Activated CD8-positive, alpha-beta T cell treated with anti-CD3 and anti-CD28 coated beads, Interleukin-2, amount 10 ng/mL, durations not matched to agents 7 days and 5 days (primary cell): Measurements from ENCODE around the gene CTIF. TPM values are rescaled to one million over a fixed set of nuclear protein-coding genes. Genes with fewer than 3 reads are reported as not detected.

ENCODE experiments used
- ATAC-seq: fragments of 150-1000 bp; cut with Tn5 transposase; one replicate; pipeline ENCODE4 v1.10.0; 2021; ENCODE audit warnings: moderate library complexity
- CTCF ChIA-PET: fragments of 350-600 bp; sonication (Branson Sonifier 250); formaldehyde crosslinking; loops from one replicate; lab custom pipeline; 2021; ENCODE audit warnings: antibody characterized with exemption; lab: Charles Lee
- POLR2A ChIA-PET: fragments of 350-600 bp; sonication (Branson Sonifier 250); formaldehyde crosslinking; loops from one replicate; lab custom pipeline; 2021; ENCODE audit warnings: antibody characterized with exemption; lab: Charles Lee
- DNase-seq: peaks from one replicate; pipeline ENCODE4 v3.0.0-alpha.2; 2020
- H3K27ac Mint-ChIP-seq: one replicate; pipeline ENCODE4 v1.8.0; 2021; ENCODE audit warnings: mild to moderate bottlenecking, mixed read lengths
- H3K27me3 Mint-ChIP-seq: one replicate; pipeline ENCODE4 v1.8.0; 2021; ENCODE audit warnings: low read depth, mixed read lengths
- H3K36me3 Mint-ChIP-seq: one replicate; pipeline ENCODE4 v1.8.0; 2021; ENCODE audit warnings: low read depth, mixed read lengths
- H3K4me1 Mint-ChIP-seq: one replicate; pipeline ENCODE4 v1.8.0; 2021; ENCODE audit warnings: low read depth, mixed read lengths
- H3K4me3 Mint-ChIP-seq: one replicate; pipeline ENCODE4 v1.8.0; 2021; ENCODE audit warnings: mild to moderate bottlenecking, mixed read lengths
- H3K9me3 Mint-ChIP-seq: one replicate; pipeline ENCODE4 v1.8.0; 2022; ENCODE audit warnings: mixed read lengths; ENCODE audit not compliant: insufficient read depth
- total RNA-seq, 2 experiments: library from RNA; stranded (reverse); gene quantifications; one replicate each; pipeline ENCODE4 v1.2.3, GENCODE V29; 2021

The CTIF gene
- total RNA-seq, 2 experiments from 2014 or later: 1.3 to 2.1 TPM

DNA sequence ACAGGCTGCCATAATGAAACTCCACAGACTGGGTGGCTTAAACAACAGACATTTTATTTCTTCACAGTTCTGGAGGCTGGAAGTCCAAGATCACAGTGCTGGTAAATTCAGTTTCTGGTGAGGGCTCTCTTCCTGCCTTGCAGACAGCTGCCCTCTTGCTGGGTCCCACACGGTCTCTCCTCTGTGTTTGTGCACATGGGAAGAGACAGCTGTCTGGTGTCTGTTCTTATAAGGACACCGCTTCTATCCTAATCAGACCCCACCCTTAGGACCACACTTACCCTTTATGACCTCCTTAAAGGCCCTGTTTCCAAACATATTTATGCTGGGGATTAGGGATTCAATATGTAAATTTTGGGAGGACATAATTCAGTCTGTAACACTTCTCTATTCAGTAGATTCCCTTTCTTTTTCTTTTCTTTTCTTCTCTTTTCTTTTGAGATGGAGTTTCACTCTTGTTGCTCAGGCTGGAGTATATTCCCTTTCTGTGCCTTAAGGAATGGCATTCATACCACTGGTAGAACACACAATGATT, 18.9 kb downstream of the CTIF start:
- CTCF ChIA-PET: no interaction called here
- POLR2A ChIA-PET: no interaction called here
- no peaks in the 10 kb centered on the region for H3K4me1 Mint-ChIP-seq
- no peak for DNase-seq
- no peaks in the 10 kb centered on the region for H3K9me3 Mint-ChIP-seq
- H3K27ac Mint-ChIP-seq: no peak overlapping the region
- no peak overlapping the region for H3K4me3 Mint-ChIP-seq
- H3K36me3 Mint-ChIP-seq: no peaks in the 10 kb centered on the region
- H3K27me3 Mint-ChIP-seq: peaks cover 2% of the 10 kb centered on the region
- ATAC-seq: no peak

DNA sequence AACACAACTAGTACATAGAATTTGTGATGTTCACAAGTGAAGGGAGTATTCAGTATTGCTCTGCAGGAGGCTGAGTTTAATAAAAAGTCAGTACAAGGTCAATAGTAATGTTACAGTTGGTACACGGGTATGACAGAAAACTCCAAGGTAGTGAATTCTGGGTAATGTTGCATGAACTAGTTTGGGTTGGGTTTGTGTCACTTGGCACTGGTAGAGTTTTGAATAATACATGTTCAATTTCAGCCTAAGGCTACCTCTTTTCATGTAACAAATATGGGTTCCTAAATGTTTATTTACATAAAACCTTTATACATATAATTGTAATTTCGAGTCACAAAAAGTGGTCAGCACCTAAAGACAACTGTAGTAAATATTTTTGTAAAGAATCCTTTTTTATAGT, 19.4 kb downstream of the CTIF start:
- CTCF ChIA-PET: no interaction called here
- POLR2A ChIA-PET: no interaction called here

DNA sequence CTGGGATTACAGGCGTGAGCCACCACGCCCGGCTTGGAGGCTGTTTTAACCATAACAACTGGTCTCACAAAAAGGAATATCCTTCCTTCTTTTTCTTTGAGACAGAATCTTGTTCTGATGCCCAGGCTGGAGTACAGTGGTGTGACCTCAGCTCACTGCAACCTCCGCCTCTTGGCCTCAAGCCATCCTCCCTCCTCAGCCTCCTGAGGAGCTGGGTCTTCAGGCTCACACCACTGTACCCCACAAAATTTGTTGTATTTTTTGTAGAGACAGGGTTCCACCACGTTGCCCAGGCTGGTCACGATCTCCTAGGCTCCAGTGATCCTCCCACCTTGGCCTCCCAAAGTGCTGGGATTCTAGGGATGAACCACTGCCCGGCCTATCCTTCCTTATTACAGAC, 21.7 kb downstream of the CTIF start:
- no peak overlapping the region for H3K4me3 Mint-ChIP-seq
- POLR2A ChIA-PET: no interaction called here

More for the DNA sequence above, 19.4 kb downstream of the CTIF start:
- H3K27ac Mint-ChIP-seq: no peak overlapping the region
- ATAC-seq: no peak
- no peak for DNase-seq
- no peaks in the 10 kb centered on the region for H3K9me3 Mint-ChIP-seq
- no peak overlapping the region for H3K4me3 Mint-ChIP-seq
- H3K4me1 Mint-ChIP-seq: peaks cover 2% of the 10 kb centered on the region
- H3K27me3 Mint-ChIP-seq: peaks cover 2% of the 10 kb centered on the region
- no peaks in the 10 kb centered on the region for H3K36me3 Mint-ChIP-seq

DNA sequence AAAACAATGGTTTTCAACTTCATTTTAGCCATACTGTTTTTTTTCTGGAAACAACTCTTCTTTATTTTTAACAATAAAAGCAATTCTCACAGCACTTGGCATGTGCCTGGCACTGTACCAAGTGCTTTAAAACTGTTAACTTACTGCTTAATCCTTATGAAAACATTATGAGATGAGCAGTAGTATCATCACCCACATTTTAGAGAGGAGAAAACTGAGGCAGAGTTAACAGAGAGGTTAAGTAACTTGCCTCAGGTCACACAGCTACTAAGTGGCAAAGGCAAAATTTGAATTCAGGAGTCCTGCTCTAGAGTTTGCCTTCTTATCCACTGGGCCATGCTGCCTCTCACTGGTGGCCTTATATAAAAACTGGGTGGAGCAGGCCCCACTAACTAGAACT, 23.2 kb downstream of the CTIF start:
- POLR2A ChIA-PET: no interaction called here
- CTCF ChIA-PET: no interaction called here

More for the DNA sequence above, 21.7 kb downstream of the CTIF start:
- H3K36me3 Mint-ChIP-seq: no peaks in the 10 kb centered on the region
- no peaks in the 10 kb centered on the region for H3K9me3 Mint-ChIP-seq
- CTCF ChIA-PET: no interaction called here
- H3K4me1 Mint-ChIP-seq: peaks cover 3% of the 10 kb centered on the region
- H3K27me3 Mint-ChIP-seq: peaks cover 2% of the 10 kb centered on the region
- no peak overlapping the region for H3K27ac Mint-ChIP-seq
- DNase-seq (no peak), ATAC-seq (no peak)

DNA sequence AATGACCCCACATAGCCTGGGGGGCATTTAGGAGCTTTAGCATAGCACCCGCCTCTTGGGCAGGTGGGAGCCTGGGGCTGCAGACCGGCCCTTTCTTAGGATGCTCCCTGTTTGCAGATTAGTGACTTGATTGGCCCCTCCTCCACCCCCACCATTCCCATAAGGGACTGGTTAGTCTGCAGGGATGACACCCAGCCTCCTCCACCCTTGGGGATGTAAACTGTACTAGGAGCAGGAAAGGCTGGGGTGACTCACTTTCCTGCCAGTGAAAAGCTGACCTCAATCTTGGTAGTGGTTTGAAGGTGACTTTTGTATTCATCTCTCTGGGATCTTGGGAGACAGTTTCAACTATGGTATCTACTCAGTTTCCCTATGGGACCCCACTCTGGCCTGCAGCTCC, 24.2 kb downstream of the CTIF start:
- POLR2A ChIA-PET: no interaction called here
- CTCF ChIA-PET: no interaction called here
- Mint-ChIP-seq H3K9me3 (no peaks in the 10 kb centered on the region), H3K36me3 (no peaks in the 10 kb centered on the region), H3K4me1 (peaks cover 3% of the 10 kb centered on the region), H3K4me3 (no peak overlapping the region), H3K27ac (no peak overlapping the region), H3K27me3 (peaks cover 5% of the 10 kb centered on the region)
- ATAC-seq: no peak
- no peak for DNase-seq

More for the DNA sequence above, 23.2 kb downstream of the CTIF start:
- DNase-seq (no peak), ATAC-seq (no peak)
- Mint-ChIP-seq H3K9me3 (no peaks in the 10 kb centered on the region), H3K4me3 (no peak overlapping the region), H3K27ac (no peak overlapping the region), H3K27me3 (no peaks in the 10 kb centered on the region), H3K36me3 (no peaks in the 10 kb centered on the region), H3K4me1 (peaks cover 3% of the 10 kb centered on the region)

DNA sequence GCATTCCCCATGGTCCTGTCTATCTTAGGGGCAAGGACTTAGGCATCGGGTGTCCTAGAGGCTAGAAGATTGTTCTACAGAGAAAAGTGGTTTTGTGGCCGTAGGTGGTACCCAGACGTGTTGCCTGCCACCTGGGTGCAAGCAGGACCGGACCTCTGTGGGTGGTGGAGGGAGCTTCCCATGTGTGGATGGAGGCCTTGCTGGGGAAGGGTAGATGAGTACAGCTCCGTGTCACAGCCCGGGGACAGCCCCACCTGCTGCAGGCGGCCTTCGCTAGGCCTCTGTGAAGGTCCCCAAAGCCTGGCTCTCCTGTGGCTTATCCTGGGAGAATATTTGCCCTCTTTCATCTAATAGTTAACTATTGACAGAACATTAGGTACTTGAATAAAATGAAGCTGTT, 25.3 kb downstream of the CTIF start:
- Mint-ChIP-seq H3K9me3 (no peaks in the 10 kb centered on the region), H3K36me3 (no peaks in the 10 kb centered on the region), H3K27ac (no peak overlapping the region), H3K27me3 (peaks cover 5% of the 10 kb centered on the region), H3K4me1 (peaks cover 3% of the 10 kb centered on the region), H3K4me3 (no peak overlapping the region)
- DNase-seq (no peak), ATAC-seq (no peak)
- CTCF ChIA-PET: interaction anchor here (0.6 to 0.8 kb wide), 2 partner anchors 9 to 42 kb away, joined by 3 to 4 read pairs; no protein-coding TSS in a partner anchor
- POLR2A ChIA-PET: no interaction called here

DNA sequence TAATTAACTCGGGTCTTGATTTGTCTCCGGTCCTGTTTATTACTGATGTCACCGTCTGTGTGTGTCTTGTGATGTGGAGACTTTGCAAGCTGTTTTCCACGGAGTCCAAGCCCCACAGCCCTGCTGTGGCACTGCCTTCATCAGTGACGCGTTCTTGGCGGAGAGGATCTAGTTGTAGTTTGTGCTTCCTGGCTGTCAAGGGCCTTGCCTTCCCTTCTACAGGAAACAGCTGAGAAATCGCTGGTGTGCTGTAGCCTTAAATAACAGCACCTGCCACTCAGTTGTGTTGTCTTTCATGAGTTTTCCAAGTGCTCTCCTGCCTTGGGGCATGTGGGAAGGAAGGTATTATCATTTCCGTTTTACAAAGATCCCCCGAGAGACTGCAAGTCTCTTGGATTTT, 26.3 kb downstream of the CTIF start:
- peaks cover 3% of the 10 kb centered on the region for H3K4me1 Mint-ChIP-seq
- CTCF ChIA-PET: no interaction called here
- no peak overlapping the region for H3K4me3 Mint-ChIP-seq
- ATAC-seq: no peak
- H3K36me3 Mint-ChIP-seq: no peaks in the 10 kb centered on the region
- DNase-seq: no peak
- peaks cover 5% of the 10 kb centered on the region for H3K27me3 Mint-ChIP-seq
- no peaks in the 10 kb centered on the region for H3K9me3 Mint-ChIP-seq
- H3K27ac Mint-ChIP-seq: no peak overlapping the region
- POLR2A ChIA-PET: no interaction called here

DNA sequence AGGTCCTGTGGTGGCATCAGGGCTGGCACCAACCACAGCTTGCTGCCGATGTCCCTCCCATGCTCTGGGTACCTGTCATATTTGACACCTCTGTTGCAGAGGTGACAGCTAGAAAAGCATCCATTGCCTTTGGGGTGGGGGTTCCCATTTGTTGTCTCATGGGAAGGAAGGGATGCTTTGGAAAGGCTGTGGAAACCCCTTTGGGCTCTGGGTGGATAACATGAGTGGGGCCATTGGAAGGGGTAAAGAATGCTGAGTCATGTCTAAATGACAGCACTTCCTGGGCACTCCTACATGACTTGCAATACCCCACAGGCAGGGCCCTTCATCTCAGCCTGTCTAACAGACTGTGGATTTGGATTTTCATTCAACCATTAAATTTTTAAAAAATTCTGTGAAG, 27.8 kb downstream of the CTIF start:
- ChIA-PET CTCF (no interaction called here), POLR2A (no interaction called here)
- H3K4me1 Mint-ChIP-seq: peaks cover 3% of the 10 kb centered on the region
- H3K27me3 Mint-ChIP-seq: peaks cover 8% of the 10 kb centered on the region
- no peaks in the 10 kb centered on the region for H3K36me3 Mint-ChIP-seq
- H3K4me3 Mint-ChIP-seq: no peak overlapping the region
- H3K9me3 Mint-ChIP-seq: no peaks in the 10 kb centered on the region
- H3K27ac Mint-ChIP-seq: no peak overlapping the region
- DNase-seq (no peak), ATAC-seq (no peak)

DNA sequence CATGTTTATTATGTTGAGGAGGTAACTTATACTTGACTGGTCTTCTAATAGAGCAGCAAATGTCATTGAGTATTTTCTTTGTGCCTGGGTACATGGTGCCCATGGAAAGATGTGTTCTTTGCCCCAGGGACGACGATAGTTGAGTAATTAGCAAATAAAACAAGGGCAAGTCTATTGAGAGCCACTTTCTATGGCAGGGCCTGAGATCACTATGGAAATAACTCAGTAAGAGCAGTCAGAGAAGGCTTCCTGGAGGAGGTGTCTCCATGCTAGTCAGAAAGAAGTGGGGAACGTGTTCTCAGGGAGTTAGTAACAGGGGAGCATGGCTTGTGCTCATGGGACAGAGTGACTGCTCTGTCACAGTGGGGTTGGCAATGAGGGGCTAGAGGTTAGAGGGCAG, 28.6 kb downstream of the CTIF start:
- no peak for ATAC-seq
- POLR2A ChIA-PET: no interaction called here
- peaks cover 8% of the 10 kb centered on the region for H3K27me3 Mint-ChIP-seq
- no peaks in the 10 kb centered on the region for H3K36me3 Mint-ChIP-seq
- H3K4me1 Mint-ChIP-seq: peaks cover 3% of the 10 kb centered on the region
- no peaks in the 10 kb centered on the region for H3K9me3 Mint-ChIP-seq
- no peak overlapping the region for H3K27ac Mint-ChIP-seq
- CTCF ChIA-PET: interaction anchor here (0.6 kb wide), 1 partner anchor 848 kb away, joined by 3 read pairs; no protein-coding TSS in a partner anchor
- no peak overlapping the region for H3K4me3 Mint-ChIP-seq
- no peak for DNase-seq

DNA sequence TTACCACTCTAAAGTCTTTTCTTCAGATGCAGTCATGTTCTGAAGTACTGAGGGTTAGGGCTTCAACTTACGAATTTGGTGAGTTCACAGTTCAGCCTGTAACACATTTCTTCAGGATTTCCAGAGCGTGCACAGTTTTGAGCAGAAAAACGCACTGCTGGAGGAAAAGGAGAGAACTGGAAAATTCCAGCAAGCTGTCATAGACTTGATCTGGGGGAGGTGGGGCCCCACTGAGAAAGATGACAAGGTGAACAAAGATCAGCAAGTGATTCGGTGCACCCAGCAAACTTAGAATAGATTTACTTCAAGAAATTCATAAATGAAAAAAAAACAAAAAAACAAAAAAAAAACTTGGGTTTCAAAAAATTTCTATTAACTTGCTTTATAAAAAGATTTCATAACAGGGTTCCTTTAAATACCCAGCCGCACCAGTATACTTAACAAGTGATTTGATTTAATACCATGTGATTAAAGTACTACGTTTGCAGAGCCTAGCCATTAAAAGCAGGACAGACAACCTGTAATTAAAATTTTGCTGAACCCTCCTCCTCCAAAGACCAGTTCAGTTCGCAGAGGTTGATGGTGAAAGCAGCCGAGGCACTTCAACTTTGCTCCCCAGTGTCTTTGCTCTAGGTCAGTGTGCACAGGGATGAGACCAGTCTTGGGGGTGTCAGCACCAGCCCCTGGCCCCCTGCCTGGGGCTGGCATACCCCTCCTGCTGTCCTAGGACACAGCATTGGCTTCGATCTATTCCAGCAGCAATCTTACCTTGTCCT, 30.5 kb downstream of the CTIF start:
- Mint-ChIP-seq H3K4me1 (no peaks in the 10 kb centered on the region), H3K27ac (no peak overlapping the region), H3K27me3 (peaks cover 8% of the 10 kb centered on the region), H3K9me3 (no peaks in the 10 kb centered on the region), H3K4me3 (no peak overlapping the region), H3K36me3 (no peaks in the 10 kb centered on the region)
- POLR2A ChIA-PET: no interaction called here
- CTCF ChIA-PET: no interaction called here
- ATAC-seq (no peak), DNase-seq (no peak)

DNA sequence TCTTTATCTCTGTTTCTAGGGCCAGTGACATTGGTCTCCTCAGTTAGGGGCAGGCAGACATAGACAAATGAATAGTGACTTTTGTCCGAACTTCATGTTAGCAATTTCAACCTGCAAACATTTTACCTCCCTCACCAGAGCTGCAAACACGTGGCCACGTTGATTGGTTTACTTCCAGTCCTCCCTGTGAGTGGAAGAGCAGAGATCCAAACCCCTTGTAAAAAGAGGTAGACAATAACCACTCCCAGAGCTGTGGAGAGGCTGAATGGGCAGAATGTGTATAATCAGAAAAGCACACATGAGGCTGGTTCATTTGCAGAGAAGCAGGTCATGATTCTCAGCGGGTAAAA, 31.1 kb downstream of the CTIF start:
- no peaks in the 10 kb centered on the region for H3K36me3 Mint-ChIP-seq

DNA sequence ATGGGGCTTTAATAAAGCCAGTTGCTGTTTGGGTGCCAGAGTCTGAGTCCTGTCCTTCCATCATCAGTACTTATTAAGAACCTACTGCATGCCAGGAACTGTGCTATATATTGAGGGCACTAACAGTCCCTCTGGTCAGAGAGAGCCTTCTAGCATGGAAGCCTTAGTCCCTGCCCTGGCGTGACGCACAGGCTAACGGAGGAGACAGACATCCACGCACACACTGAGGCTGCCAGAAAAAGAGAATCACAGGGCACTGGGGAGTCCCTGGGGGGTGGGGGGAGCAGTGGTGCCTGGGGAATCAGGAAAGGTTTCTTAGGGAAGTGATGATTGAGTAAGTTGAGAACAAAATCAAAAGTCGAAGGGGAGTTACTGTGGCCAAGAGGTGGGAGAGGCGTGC, 31.5 kb downstream of the CTIF start:
- Mint-ChIP-seq H3K4me3 (no peak overlapping the region), H3K9me3 (no peaks in the 10 kb centered on the region), H3K27ac (no peak overlapping the region), H3K4me1 (no peaks in the 10 kb centered on the region), H3K36me3 (no peaks in the 10 kb centered on the region), H3K27me3 (peaks cover 8% of the 10 kb centered on the region)
- ATAC-seq: no peak
- ChIA-PET POLR2A (no interaction called here), CTCF (no interaction called here)
- no peak for DNase-seq

More for the DNA sequence above, 31.1 kb downstream of the CTIF start:
- POLR2A ChIA-PET: no interaction called here
- CTCF ChIA-PET: no interaction called here
- Mint-ChIP-seq H3K27ac (no peak overlapping the region), H3K4me3 (no peak overlapping the region), H3K27me3 (peaks cover 8% of the 10 kb centered on the region), H3K9me3 (no peaks in the 10 kb centered on the region), H3K4me1 (no peaks in the 10 kb centered on the region)
- DNase-seq (no peak), ATAC-seq (no peak)
